ENCODE results near the gene HPS5. TPM values are rescaled to one million over a fixed set of nuclear protein-coding genes. Genes with fewer than 3 reads are reported as not detected.

The HPS5 gene
- total and polyA plus RNA-seq, 2 of the 4 experiments (the other 2 are of a cell fraction): 7.9 to 28.3 TPM

GRCh38 chr11:18245396-18245795 lies 76.5 kb downstream of the HPS5 start:
- H2AK9ac ChIP-seq (replicated peaks; ENCODE audit: low read depth, low read length, poor library complexity): no peak overlapping the region
- in situ Hi-C loops (cut with MboI; ENCODE audit: low sequenced_read_pairs): no loop called here
- H4K8ac ChIP-seq (ENCODE audit: low read depth in 2 of 2, low read length in 2 of 2): no peak overlapping the region
- H3K56ac ChIP-seq (ENCODE audit: extremely low read depth, insufficient read depth, low read length): no peak overlapping the region
- H4K20me1 ChIP-seq (ENCODE audit: insufficient read depth, low read length): no peaks in the 10 kb centered on the region
- H2AFZ ChIP-seq (replicated peaks; ENCODE audit: low read length, poor library complexity): no peak overlapping the region
- H3K27ac ChIP-seq (ENCODE audit: insufficient read depth, low read length): no peak overlapping the region
- H2BK120ac ChIP-seq (ENCODE audit: low read depth, low read length): no peak overlapping the region
- no peak overlapping the region for H2BK5ac ChIP-seq (ENCODE audit: low read depth, low read length, poor library complexity, severe bottlenecking)
- no peak overlapping the region for H3K4me2 ChIP-seq (ENCODE audit: low read depth, low read length)
- intact Hi-C loops (cut with micrococcal nuclease): no loop called here
- H3K18ac ChIP-seq (ENCODE audit: low read depth, low read length): no peak overlapping the region
- peaks cover 7% of the 10 kb centered on the region for H3K27me3 ChIP-seq (ENCODE audit: control insufficient read depth, insufficient read depth, low read length)
- H2BK15ac ChIP-seq (ENCODE audit: low read depth, low read length): no peak overlapping the region
- H3K4ac ChIP-seq (ENCODE audit: low read depth, low read length): no peak overlapping the region
- no peak overlapping the region for H2BK20ac ChIP-seq (ENCODE audit: low read depth, low read length)
- H3K36me3 ChIP-seq (ENCODE audit: control insufficient read depth, insufficient read depth, low read length): no peaks in the 10 kb centered on the region
- TF ChIP-seq MAFK (IDR thresholded peaks at IDR 0.05; ENCODE audit: low read depth, low read length): no peak
- no peaks in the 10 kb centered on the region for H3K4me1 ChIP-seq (ENCODE audit: control insufficient read depth, insufficient read depth, low read length)
- CTCF ChIA-PET: no interaction called here
- BruUV-seq (replicated peaks): no TSS peak
- H3K9ac ChIP-seq (ENCODE audit: low read depth, low read length): no peak overlapping the region
- H3K9me3 ChIP-seq (ENCODE audit: control insufficient read depth, insufficient read depth, low read length): no peaks in the 10 kb centered on the region
- no peak overlapping the region for H3K23ac ChIP-seq (ENCODE audit: low read depth, low read length)
- no peak overlapping the region for H4K5ac ChIP-seq (ENCODE audit: low read depth, low read length)
- dilution Hi-C loops (cut with HindIII; ENCODE audit: low sequenced_read_pairs, unreplicated experiment): no loop called here
- POLR2A ChIA-PET (ENCODE audit: unreplicated experiment): no interaction called here
- H3K4me3 ChIP-seq (ENCODE audit: insufficient read depth, low read depth, low read length): no peak overlapping the region
- no peak overlapping the region for H3K14ac ChIP-seq (replicated peaks; ENCODE audit: low read depth, low read length)
- no peak for DNase-seq
- no peak overlapping the region for H4K91ac ChIP-seq (ENCODE audit: insufficient read depth, low read depth, low read length)
- no peaks in the 10 kb centered on the region for H3K79me1 ChIP-seq (ENCODE audit: low read depth in 1 of 2, low read length in 2 of 2)
- ATAC-seq (ENCODE audit: low read depth): no peak; the same call in 1 of the 2 replicates
- H3K9me1 ChIP-seq (ENCODE audit: insufficient read depth, low read length): no peaks in the 10 kb centered on the region
- WGBS, 2 experiments (ENCODE audit: extremely low coverage in 2 of 2, insufficient read length in 1 of 2): 20% methylated on average over 1 of the region's 6 CpGs; no CpG with 5 or more reads in 1 of the 2 experiments
- H2AK5ac ChIP-seq (ENCODE audit: low read depth, low read length): no peak overlapping the region
